Endometrial microvascular endothelial cells (primary cell): Measurements from ENCODE around the gene AXDND1. TPM values are rescaled to one million over a fixed set of nuclear protein-coding genes. Genes with fewer than 3 reads are reported as not detected.

Experiments used
- in situ Hi-C: cut with HindIII; loops from 2 replicates; pipeline ENCODE4 v1.10.0; 2017; ENCODE audit warnings: low sequenced_read_pairs, low pct_unique_long_range_greater_than_20kb; ENCODE audit errors: inconsistent ontology term
- total RNA-seq: library from RNA; depleted of rRNA; stranded (reverse); fragments of >200 nt; gene quantifications from one replicate; pipeline ENCODE4 v1.2.3, GENCODE V29; 2015; ENCODE audit errors: inconsistent ontology term

The AXDND1 gene
- total RNA-seq, 1 donor from 2014 or later, result not detected

GRCh38 chr1:179548666-179549367 is 183.0 kb downstream of the AXDND1 start:
- in situ Hi-C loops, result no loop called here

GRCh38 chr1:179549368-179549700 is 183.6 kb downstream of the AXDND1 start:
- in situ Hi-C loops, result no loop called here

GRCh38 chr1:179550746-179551682 is 185.2 kb downstream of the AXDND1 start:
- in situ Hi-C loops, result no loop called here

GRCh38 chr1:179554427-179554826 is 188.7 kb downstream of the AXDND1 start:
- in situ Hi-C loops, result no loop called here

- in situ Hi-C loops, result no loop called here
Observed at GRCh38 chr1:179558078-179558477, 192.3 kb downstream of the AXDND1 start.

- in situ Hi-C loops, result no loop called here
Observed at GRCh38 chr1:179575497-179576314, 209.9 kb downstream of the AXDND1 start, which contains the start of gene NPHS2. Gene NPHS2, minus strand, starts transcription at chr1:179575948. Its CDS starts 84 bp downstream, at chr1:179575864.

GRCh38 chr1:179576509-179576908 is 210.7 kb downstream of the AXDND1 start:
- in situ Hi-C loops, result no loop called here

- in situ Hi-C loops, result no loop called here
Observed at GRCh38 chr1:179583771-179584320, 218.1 kb downstream of the AXDND1 start.

GRCh38 chr1:179586107-179586823 is 220.5 kb downstream of the AXDND1 start:
- in situ Hi-C loops, result no loop called here

- in situ Hi-C loops, result no loop called here
Observed at GRCh38 chr1:179587336-179587735, 221.6 kb downstream of the AXDND1 start.

- in situ Hi-C loops, result no loop called here
Observed at GRCh38 chr1:179588425-179589024, 222.8 kb downstream of the AXDND1 start.

- in situ Hi-C loops, result no loop called here
Observed at GRCh38 chr1:179589509-179589908, 223.7 kb downstream of the AXDND1 start.

GRCh38 chr1:179590671-179591070 is 224.9 kb downstream of the AXDND1 start:
- in situ Hi-C loops, result no loop called here

GRCh38 chr1:179591253-179591591 is 225.5 kb downstream of the AXDND1 start:
- in situ Hi-C loops, result no loop called here

- in situ Hi-C loops, result no loop called here
Observed at GRCh38 chr1:179591592-179592580, 226.1 kb downstream of the AXDND1 start, which contains the start of gene TDRD5. Gene TDRD5, plus strand, starts transcription at chr1:179591832. Its CDS starts 784 bp downstream, at chr1:179592616.

- in situ Hi-C loops, result no loop called here
Observed at GRCh38 chr1:179598631-179599030, 232.9 kb downstream of the AXDND1 start.
